SU-DHL-6 (cell line): ENCODE measurements around the gene SOS1.

ENCODE experiments used
- EZH2phosphoT487 ChIP-seq: fragments of 200-600 bp; sonication (generic), shearing (Covaris generic); conservative IDR thresholded peaks from 2 replicates; pipeline ENCODE4 v1.6.1; 2018; ENCODE audit warnings: mild to moderate bottlenecking, antibody characterized with exemption, low read length, moderate library complexity, mixed read lengths
- TF ChIP-seq, protein P1 (sequence below): fragments of 200-600 bp; sonication (generic); IDR thresholded peaks from one replicate; pipeline ENCODE4 v1.5.1; 2017; ENCODE audit warnings: antibody characterized with exemption, mild to moderate bottlenecking, low read length, moderate library complexity; ENCODE audit not compliant: insufficient read depth, poor library complexity, severe bottlenecking

DNA sequence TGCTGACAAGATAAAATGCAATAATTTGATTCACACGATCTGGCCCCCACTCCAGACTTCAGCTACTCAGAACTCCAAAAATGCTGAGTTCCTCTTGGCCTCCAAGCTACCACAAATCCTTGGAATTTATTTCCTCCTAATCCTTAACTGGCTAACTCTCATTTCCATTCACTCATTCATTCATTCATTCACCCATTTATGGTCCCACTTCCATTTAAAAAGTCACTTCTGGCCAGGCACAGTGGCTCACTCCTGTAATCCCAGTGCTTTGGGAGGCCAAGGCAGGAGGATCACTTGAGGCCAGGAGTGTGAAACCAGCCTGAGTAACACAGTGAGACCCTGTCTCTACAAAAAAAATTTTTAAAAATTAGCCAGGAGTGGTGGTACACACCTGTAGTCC, 12.5 kb downstream of the SOS1 start:
- TF ChIP-seq, protein P1, sequence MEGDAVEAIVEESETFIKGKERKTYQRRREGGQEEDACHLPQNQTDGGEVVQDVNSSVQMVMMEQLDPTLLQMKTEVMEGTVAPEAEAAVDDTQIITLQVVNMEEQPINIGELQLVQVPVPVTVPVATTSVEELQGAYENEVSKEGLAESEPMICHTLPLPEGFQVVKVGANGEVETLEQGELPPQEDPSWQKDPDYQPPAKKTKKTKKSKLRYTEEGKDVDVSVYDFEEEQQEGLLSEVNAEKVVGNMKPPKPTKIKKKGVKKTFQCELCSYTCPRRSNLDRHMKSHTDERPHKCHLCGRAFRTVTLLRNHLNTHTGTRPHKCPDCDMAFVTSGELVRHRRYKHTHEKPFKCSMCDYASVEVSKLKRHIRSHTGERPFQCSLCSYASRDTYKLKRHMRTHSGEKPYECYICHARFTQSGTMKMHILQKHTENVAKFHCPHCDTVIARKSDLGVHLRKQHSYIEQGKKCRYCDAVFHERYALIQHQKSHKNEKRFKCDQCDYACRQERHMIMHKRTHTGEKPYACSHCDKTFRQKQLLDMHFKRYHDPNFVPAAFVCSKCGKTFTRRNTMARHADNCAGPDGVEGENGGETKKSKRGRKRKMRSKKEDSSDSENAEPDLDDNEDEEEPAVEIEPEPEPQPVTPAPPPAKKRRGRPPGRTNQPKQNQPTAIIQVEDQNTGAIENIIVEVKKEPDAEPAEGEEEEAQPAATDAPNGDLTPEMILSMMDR: no peak
- TF ChIP-seq EZH2phosphoT487: no peak
